Measurements from ENCODE around the gene HADHB.

Gene HADHB

DNA sequence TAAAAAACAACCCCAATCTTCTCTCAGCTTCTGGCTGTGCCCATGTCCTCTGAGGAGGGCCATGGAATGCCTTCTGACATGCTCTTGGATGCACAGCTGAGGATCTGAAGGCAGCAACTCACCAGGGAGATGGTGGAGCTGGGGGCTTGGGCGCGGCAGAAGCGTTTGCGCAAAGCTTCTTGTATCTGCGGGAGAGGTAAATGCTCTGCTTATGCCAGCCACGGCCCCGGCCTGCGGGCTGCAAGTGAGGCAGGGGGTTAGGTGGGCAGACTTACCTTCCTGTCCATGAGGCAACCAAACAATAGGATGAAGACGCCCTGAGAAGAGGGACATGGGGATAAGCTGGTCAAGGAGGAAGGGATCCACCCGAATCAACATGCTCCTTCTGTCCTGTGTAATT lies 65.2 kb downstream of the HADHB start:
- TF ChIP-seq POLR2AphosphoS5 (IDR thresholded peaks at IDR 0.05; ENCODE audit: low read depth, low read length), result no peak
- TF ChIP-seq SIN3A (IDR thresholded peaks at IDR 0.05; ENCODE audit: borderline replicate concordance, insufficient read depth, low read length), result no peak
- TF ChIP-seq TAF1 (IDR thresholded peaks at IDR 0.05; ENCODE audit: borderline replicate concordance, insufficient read depth, low read length), result no peak
- TF ChIP-seq, protein P1, sequence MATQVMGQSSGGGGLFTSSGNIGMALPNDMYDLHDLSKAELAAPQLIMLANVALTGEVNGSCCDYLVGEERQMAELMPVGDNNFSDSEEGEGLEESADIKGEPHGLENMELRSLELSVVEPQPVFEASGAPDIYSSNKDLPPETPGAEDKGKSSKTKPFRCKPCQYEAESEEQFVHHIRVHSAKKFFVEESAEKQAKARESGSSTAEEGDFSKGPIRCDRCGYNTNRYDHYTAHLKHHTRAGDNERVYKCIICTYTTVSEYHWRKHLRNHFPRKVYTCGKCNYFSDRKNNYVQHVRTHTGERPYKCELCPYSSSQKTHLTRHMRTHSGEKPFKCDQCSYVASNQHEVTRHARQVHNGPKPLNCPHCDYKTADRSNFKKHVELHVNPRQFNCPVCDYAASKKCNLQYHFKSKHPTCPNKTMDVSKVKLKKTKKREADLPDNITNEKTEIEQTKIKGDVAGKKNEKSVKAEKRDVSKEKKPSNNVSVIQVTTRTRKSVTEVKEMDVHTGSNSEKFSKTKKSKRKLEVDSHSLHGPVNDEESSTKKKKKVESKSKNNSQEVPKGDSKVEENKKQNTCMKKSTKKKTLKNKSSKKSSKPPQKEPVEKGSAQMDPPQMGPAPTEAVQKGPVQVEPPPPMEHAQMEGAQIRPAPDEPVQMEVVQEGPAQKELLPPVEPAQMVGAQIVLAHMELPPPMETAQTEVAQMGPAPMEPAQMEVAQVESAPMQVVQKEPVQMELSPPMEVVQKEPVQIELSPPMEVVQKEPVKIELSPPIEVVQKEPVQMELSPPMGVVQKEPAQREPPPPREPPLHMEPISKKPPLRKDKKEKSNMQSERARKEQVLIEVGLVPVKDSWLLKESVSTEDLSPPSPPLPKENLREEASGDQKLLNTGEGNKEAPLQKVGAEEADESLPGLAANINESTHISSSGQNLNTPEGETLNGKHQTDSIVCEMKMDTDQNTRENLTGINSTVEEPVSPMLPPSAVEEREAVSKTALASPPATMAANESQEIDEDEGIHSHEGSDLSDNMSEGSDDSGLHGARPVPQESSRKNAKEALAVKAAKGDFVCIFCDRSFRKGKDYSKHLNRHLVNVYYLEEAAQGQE (IDR thresholded peaks at IDR 0.05; ENCODE audit: insufficient read depth in 1 of 2, low read depth in 2 of 2, low read length in 2 of 2), result no peak
- no peak for TF ChIP-seq FOXP2 (optimal IDR thresholded peaks at IDR 0.05; ENCODE audit: borderline replicate concordance, extremely low read depth, extremely low read length, insufficient read depth)

DNA sequence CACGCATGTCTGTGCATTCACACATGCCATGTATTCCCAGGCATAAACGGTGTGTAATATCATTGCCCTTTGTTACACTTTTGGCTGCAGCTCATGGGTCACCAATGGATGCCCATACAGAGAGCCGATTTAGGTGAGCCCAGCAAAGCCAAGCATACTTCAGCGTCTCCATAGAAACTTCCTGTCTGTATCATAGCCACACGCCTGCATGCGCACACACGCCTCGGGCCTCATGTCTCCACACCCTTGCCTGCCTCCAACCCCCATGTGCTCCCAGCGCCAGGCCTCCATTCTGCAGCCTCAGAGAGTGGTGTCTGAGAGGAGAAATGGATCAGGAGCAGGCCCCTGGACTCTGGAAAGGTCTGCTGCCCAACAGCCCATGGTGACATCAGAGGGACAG lies 67.7 kb downstream of the HADHB start:
- no peak for TF ChIP-seq FOXP2 (optimal IDR thresholded peaks at IDR 0.05; ENCODE audit: borderline replicate concordance, extremely low read depth, extremely low read length, insufficient read depth)
- TF ChIP-seq POLR2AphosphoS5 (IDR thresholded peaks at IDR 0.05; ENCODE audit: low read depth, low read length), result no peak
- no peak for TF ChIP-seq SIN3A (IDR thresholded peaks at IDR 0.05; ENCODE audit: borderline replicate concordance, insufficient read depth, low read length)
- TF ChIP-seq, protein P1 (IDR thresholded peaks at IDR 0.05; ENCODE audit: insufficient read depth in 1 of 2, low read depth in 2 of 2, low read length in 2 of 2), result no peak
- TF ChIP-seq TAF1 (IDR thresholded peaks at IDR 0.05; ENCODE audit: borderline replicate concordance, insufficient read depth, low read length), result no peak

DNA sequence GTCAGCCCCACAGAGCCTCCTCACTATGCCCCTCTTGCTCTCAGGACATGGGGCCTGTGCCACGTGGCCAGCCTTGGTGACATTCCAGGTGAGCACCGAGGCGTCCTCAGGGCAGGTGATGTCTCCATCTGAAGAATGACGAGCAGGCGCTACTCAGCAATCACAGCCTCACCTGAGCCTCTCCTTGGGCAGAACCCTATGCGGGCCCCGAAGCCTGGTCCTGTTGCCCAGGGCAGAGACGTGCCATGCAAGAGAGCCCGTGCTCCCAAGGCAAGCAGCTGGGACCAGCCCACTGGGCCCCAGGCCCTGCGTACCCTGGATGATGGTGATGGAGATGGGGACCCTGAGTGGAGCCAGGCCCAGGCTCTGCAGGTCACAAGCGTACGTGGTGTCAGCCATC lies 68.7 kb downstream of the HADHB start:
- no peak for TF ChIP-seq FOXP2 (optimal IDR thresholded peaks at IDR 0.05; ENCODE audit: borderline replicate concordance, extremely low read depth, extremely low read length, insufficient read depth)
- TF ChIP-seq SIN3A (IDR thresholded peaks at IDR 0.05; ENCODE audit: borderline replicate concordance, insufficient read depth, low read length), result no peak
- no peak for TF ChIP-seq POLR2AphosphoS5 (IDR thresholded peaks at IDR 0.05; ENCODE audit: low read depth, low read length)
- TF ChIP-seq, protein P1 (IDR thresholded peaks at IDR 0.05; ENCODE audit: insufficient read depth in 1 of 2, low read depth in 2 of 2, low read length in 2 of 2), result no peak
- TF ChIP-seq TAF1 (IDR thresholded peaks at IDR 0.05; ENCODE audit: borderline replicate concordance, insufficient read depth, low read length), result no peak

DNA sequence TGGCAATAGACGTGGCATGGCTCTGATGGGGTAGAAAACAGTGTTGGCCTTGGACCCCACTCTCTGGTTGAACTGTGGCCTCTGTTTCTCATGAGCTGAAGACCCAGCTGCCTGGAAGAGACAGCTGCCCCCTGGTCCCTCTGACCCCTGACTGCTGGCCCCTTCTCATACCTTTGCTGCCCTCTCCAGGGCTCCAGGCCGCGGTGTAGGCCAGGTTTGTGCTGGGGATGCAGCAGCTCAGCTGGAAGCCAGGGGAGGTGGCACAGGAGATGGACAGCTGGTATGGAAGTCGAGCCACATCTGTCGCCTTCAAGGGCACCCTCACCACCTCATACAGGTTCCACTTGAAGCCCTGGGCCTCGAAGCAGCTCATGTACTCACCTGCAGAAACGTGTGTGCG lies 69.5 kb downstream of the HADHB start:
- TF ChIP-seq, protein P1 (IDR thresholded peaks at IDR 0.05; ENCODE audit: insufficient read depth in 1 of 2, low read depth in 2 of 2, low read length in 2 of 2), result no peak
- TF ChIP-seq FOXP2 (optimal IDR thresholded peaks at IDR 0.05; ENCODE audit: borderline replicate concordance, extremely low read depth, extremely low read length, insufficient read depth) (no peak), POLR2AphosphoS5 (IDR thresholded peaks at IDR 0.05; ENCODE audit: low read depth, low read length) (no peak), SIN3A (IDR thresholded peaks at IDR 0.05; ENCODE audit: borderline replicate concordance, insufficient read depth, low read length) (no peak), TAF1 (IDR thresholded peaks at IDR 0.05; ENCODE audit: borderline replicate concordance, insufficient read depth, low read length) (no peak)

DNA sequence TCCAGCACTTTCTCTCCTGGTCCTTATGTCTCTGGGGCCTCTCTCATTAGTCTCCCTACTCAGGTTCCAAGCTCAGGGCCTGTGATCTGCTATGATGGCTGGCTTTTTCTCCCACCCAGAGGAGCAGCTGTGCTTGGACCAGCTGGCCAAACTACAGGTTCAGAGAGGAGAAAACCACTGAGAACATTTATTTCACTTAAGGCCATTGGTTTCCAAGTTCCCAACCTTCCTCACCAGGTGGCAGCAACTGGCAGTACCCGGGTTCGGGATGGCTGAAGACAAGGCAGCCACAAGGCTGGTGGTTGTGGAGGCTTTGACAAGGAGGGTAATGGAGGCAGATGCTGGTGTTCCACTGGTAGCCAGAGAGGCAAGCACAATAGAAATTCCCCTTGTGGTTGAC lies 71.3 kb downstream of the HADHB start:
- TF ChIP-seq FOXP2 (optimal IDR thresholded peaks at IDR 0.05; ENCODE audit: borderline replicate concordance, extremely low read depth, extremely low read length, insufficient read depth) (no peak), SIN3A (IDR thresholded peaks at IDR 0.05; ENCODE audit: borderline replicate concordance, insufficient read depth, low read length) (no peak)
